BJ (cell line): ENCODE results near the gene GSK3B. TPM values are rescaled to one million over a fixed set of nuclear protein-coding genes. Genes with fewer than 3 reads are reported as not detected.

Experiments used
- CTCF ChIA-PET: fragments of 350-600 bp; formaldehyde crosslinking; extraction: SDS; loops from one replicate; lab custom pipeline; 2021; ENCODE audit warnings: antibody characterized with exemption, inconsistent platforms; lab: Yijun Ruan, JAX
- POLR2A ChIA-PET: fragments of 300-600 bp; sonication (Branson Sonifier 250); formaldehyde crosslinking; extraction: SDS; loops from one replicate; lab custom pipeline; 2021; ENCODE audit warnings: antibody characterized with exemption; lab: Charles Lee
- DNase-seq: peaks from one replicate; pipeline ENCODE4 v3.0.0-alpha.2; 2011; ENCODE audit warnings: low read depth
- H3K27me3 ChIP-seq: 2 replicates; pipeline ENCODE4 v1.6.0; 2011; ENCODE audit warnings: low read length; ENCODE audit not compliant: control insufficient read depth, insufficient read depth
- H3K36me3 ChIP-seq: 2 replicates; pipeline ENCODE4 v1.5.1; 2011; ENCODE audit warnings: low read length; ENCODE audit not compliant: control insufficient read depth, insufficient read depth
- H3K4me3 ChIP-seq: 2 replicates; pipeline ENCODE4 v1.5.1; 2011; ENCODE audit warnings: low read depth, mild to moderate bottlenecking, control low read depth, low read length
- CTCF ChIP-seq: IDR thresholded peaks from 2 replicates; pipeline ENCODE4 v1.5.1; 2011; ENCODE audit warnings: low read depth, mild to moderate bottlenecking, control low read depth, inconsistent platforms, low read length, moderate library complexity; ENCODE audit not compliant: insufficient read depth
- polyA plus RNA-seq: library from polyadenylated mRNA; depleted of rRNA; stranded (reverse); fragments of >200 nt; gene quantifications from 2 replicates; pipeline ENCODE4 v1.2.3, GENCODE V29; 2011

GSK3B gene
- polyA plus RNA-seq, 1 experiment, result 25.4 TPM

GRCh38 chr3:119783255-119783654 is 311.0 kb downstream of the GSK3B start:
- Histone ChIP-seq H3K4me3 (no peak overlapping the region), H3K36me3 (no peaks in the 10 kb centered on the region), H3K27me3 (no peaks in the 10 kb centered on the region)
- CTCF ChIA-PET, result interaction anchor here (1.1 kb wide), 1 partner anchor 9 kb away, joined by 3 read pairs; no protein-coding TSS in a partner anchor
- TF ChIP-seq CTCF, result no peak
- POLR2A ChIA-PET, result no interaction called here
- DNase-seq, result no peak

GRCh38 chr3:119782460-119782859 is 311.8 kb downstream of the GSK3B start:
- DNase-seq, result no peak
- H3K27me3 ChIP-seq, result no peaks in the 10 kb centered on the region
- no peak for TF ChIP-seq CTCF
- H3K4me3 ChIP-seq, result no peak overlapping the region
- ChIA-PET CTCF (interaction anchor here (1.1 kb wide), 1 partner anchor 8 kb away, joined by 3 read pairs; no protein-coding TSS in a partner anchor), POLR2A (no interaction called here)
- no peaks in the 10 kb centered on the region for H3K36me3 ChIP-seq

- Histone ChIP-seq H3K4me3 (no peak within 1 kb of the TSS), H3K27me3 (no peaks in the 10 kb centered on the region), H3K36me3 (no peaks in the 10 kb centered on the region)
- TF ChIP-seq CTCF, result no peak
- POLR2A ChIA-PET, result no interaction called here
- CTCF ChIA-PET, result interaction anchor here (0.9 kb wide), 1 partner anchor 18 kb away, joined by 3 read pairs; no protein-coding TSS in a partner anchor
- no peak for DNase-seq
These were observed 312.7 kb downstream of the GSK3B start, which contains the start of gene NR1I2 for GRCh38 chr3:119781330-119782198. TSS of gene NR1I2 (plus strand) at chr3:119782101.

GRCh38 chr3:119779731-119780383 is 314.4 kb downstream of the GSK3B start:
- H3K4me3 ChIP-seq, result no peak overlapping the region
- H3K27me3 ChIP-seq, result no peaks in the 10 kb centered on the region
- no peak for TF ChIP-seq CTCF
- H3K36me3 ChIP-seq, result no peaks in the 10 kb centered on the region
- POLR2A ChIA-PET, result no interaction called here
- DNase-seq, result no peak
- CTCF ChIA-PET, result no interaction called here

- DNase-seq, result no peak
- no peak overlapping the region for H3K4me3 ChIP-seq
- no peak for TF ChIP-seq CTCF
- peaks cover 2% of the 10 kb centered on the region for H3K27me3 ChIP-seq
- H3K36me3 ChIP-seq, result no peaks in the 10 kb centered on the region
- CTCF ChIA-PET, result no interaction called here
- POLR2A ChIA-PET, result no interaction called here
These were observed 315.4 kb downstream of the GSK3B start for GRCh38 chr3:119778811-119779210.
